ENCODE measurements around the gene WDPCP.

The WDPCP gene

GRCh38 chr2:63604666-63605065 is 16.4 kb upstream of the WDPCP start:
- peaks cover 68% of the 10 kb centered on the region for H3K36me3 ChIP-seq (ENCODE audit: insufficient read depth, insufficient read length, low read length)
- TF ChIP-seq YY1 (IDR thresholded peaks at IDR 0.05; ENCODE audit: insufficient read depth, insufficient read length), result no peak

GRCh38 chr2:63600881-63601460 is 12.7 kb upstream of the WDPCP start:
- Histone ChIP-seq H3K9me3 (ENCODE audit: insufficient read depth, low read length) (no peaks in the 10 kb centered on the region), H3K9ac (ENCODE audit: insufficient read length, low read depth) (no peak overlapping the region), H3K4me3 (ENCODE audit: insufficient read length, low read depth) (no peak overlapping the region), H3K4me1 (ENCODE audit: insufficient read depth, insufficient read length) (no peaks in the 10 kb centered on the region), H3K27me3 (ENCODE audit: insufficient read depth, insufficient read length) (no peaks in the 10 kb centered on the region), H3K36me3 (ENCODE audit: insufficient read depth, insufficient read length, low read length) (peaks cover 83% of the 10 kb centered on the region)
- no peak for TF ChIP-seq YY1 (IDR thresholded peaks at IDR 0.05; ENCODE audit: insufficient read depth, insufficient read length)
- DNase-seq (ENCODE audit: low read depth, low spot score), result no peak

More at GRCh38 chr2:63604666-63605065, 16.4 kb upstream of the WDPCP start:
- no peaks in the 10 kb centered on the region for H3K4me1 ChIP-seq (ENCODE audit: insufficient read depth, insufficient read length)
- no peaks in the 10 kb centered on the region for H3K9me3 ChIP-seq (ENCODE audit: insufficient read depth, low read length)
- no peaks in the 10 kb centered on the region for H3K27me3 ChIP-seq (ENCODE audit: insufficient read depth, insufficient read length)
- H3K4me3 ChIP-seq (ENCODE audit: insufficient read length, low read depth), result no peak overlapping the region
- H3K9ac ChIP-seq (ENCODE audit: insufficient read length, low read depth), result no peak overlapping the region
- DNase-seq (ENCODE audit: low read depth, low spot score), result no peak

GRCh38 chr2:63598981-63599380 is 10.7 kb upstream of the WDPCP start:
- Histone ChIP-seq H3K27me3 (ENCODE audit: insufficient read depth, insufficient read length) (no peaks in the 10 kb centered on the region), H3K9ac (ENCODE audit: insufficient read length, low read depth) (no peak overlapping the region), H3K36me3 (ENCODE audit: insufficient read depth, insufficient read length, low read length) (peaks cover 83% of the 10 kb centered on the region), H3K4me1 (ENCODE audit: insufficient read depth, insufficient read length) (no peaks in the 10 kb centered on the region), H3K4me3 (ENCODE audit: insufficient read length, low read depth) (no peak overlapping the region), H3K9me3 (ENCODE audit: insufficient read depth, low read length) (no peaks in the 10 kb centered on the region)
- DNase-seq (ENCODE audit: low read depth, low spot score), result no peak
- no peak for TF ChIP-seq YY1 (IDR thresholded peaks at IDR 0.05; ENCODE audit: insufficient read depth, insufficient read length)

- Histone ChIP-seq H3K36me3 (ENCODE audit: insufficient read depth, insufficient read length, low read length) (peaks cover 77% of the 10 kb centered on the region), H3K27me3 (ENCODE audit: insufficient read depth, insufficient read length) (no peaks in the 10 kb centered on the region), H3K9ac (ENCODE audit: insufficient read length, low read depth) (no peak overlapping the region), H3K4me1 (ENCODE audit: insufficient read depth, insufficient read length) (no peaks in the 10 kb centered on the region), H3K9me3 (ENCODE audit: insufficient read depth, low read length) (no peaks in the 10 kb centered on the region), H3K4me3 (ENCODE audit: insufficient read length, low read depth) (no peak overlapping the region)
- no peak for TF ChIP-seq SUZ12 (IDR thresholded peaks at IDR 0.05; ENCODE audit: extremely low read depth, insufficient read depth, insufficient read length)
- no peak for TF ChIP-seq YY1 (IDR thresholded peaks at IDR 0.05; ENCODE audit: insufficient read depth, insufficient read length)
- no peak for TF ChIP-seq ZNF274 (IDR thresholded peaks at IDR 0.05; ENCODE audit: low read depth, low read length)
- DNase-seq (ENCODE audit: low read depth, low spot score), result no peak
These were observed 8.2 kb upstream of the WDPCP start for GRCh38 chr2:63596401-63596883.

GRCh38 chr2:63594660-63595059 is 6.4 kb upstream of the WDPCP start:
- H3K36me3 ChIP-seq (ENCODE audit: insufficient read depth, insufficient read length, low read length), result peaks cover 70% of the 10 kb centered on the region
- DNase-seq (ENCODE audit: low read depth, low spot score), result no peak
- no peak overlapping the region for H3K9ac ChIP-seq (ENCODE audit: insufficient read length, low read depth)
- TF ChIP-seq SUZ12 (IDR thresholded peaks at IDR 0.05; ENCODE audit: extremely low read depth, insufficient read depth, insufficient read length) (no peak), ZNF274 (IDR thresholded peaks at IDR 0.05; ENCODE audit: low read depth, low read length) (no peak), YY1 (IDR thresholded peaks at IDR 0.05; ENCODE audit: insufficient read depth, insufficient read length) (no peak)
- H3K27me3 ChIP-seq (ENCODE audit: insufficient read depth, insufficient read length), result no peaks in the 10 kb centered on the region
- no peaks in the 10 kb centered on the region for H3K4me1 ChIP-seq (ENCODE audit: insufficient read depth, insufficient read length)
- no peak overlapping the region for H3K4me3 ChIP-seq (ENCODE audit: insufficient read length, low read depth)
- H3K9me3 ChIP-seq (ENCODE audit: insufficient read depth, low read length), result no peaks in the 10 kb centered on the region

- peaks cover 47% of the 10 kb centered on the region for H3K36me3 ChIP-seq (ENCODE audit: insufficient read depth, insufficient read length, low read length)
- no peak overlapping the region for H3K9ac ChIP-seq (ENCODE audit: insufficient read length, low read depth)
- H3K4me1 ChIP-seq (ENCODE audit: insufficient read depth, insufficient read length), result no peaks in the 10 kb centered on the region
- H3K4me3 ChIP-seq (ENCODE audit: insufficient read length, low read depth), result no peak overlapping the region
- peaks cover 5% of the 10 kb centered on the region for H3K27me3 ChIP-seq (ENCODE audit: insufficient read depth, insufficient read length)
- H3K9me3 ChIP-seq (ENCODE audit: insufficient read depth, low read length), result no peaks in the 10 kb centered on the region
- no peak for TF ChIP-seq YY1 (IDR thresholded peaks at IDR 0.05; ENCODE audit: insufficient read depth, insufficient read length)
- no peak for TF ChIP-seq ZNF274 (IDR thresholded peaks at IDR 0.05; ENCODE audit: low read depth, low read length)
- no peak for TF ChIP-seq SUZ12 (IDR thresholded peaks at IDR 0.05; ENCODE audit: extremely low read depth, insufficient read depth, insufficient read length)
- DNase-seq (ENCODE audit: low read depth, low spot score), result no peak
These were observed 3.4 kb upstream of the WDPCP start for GRCh38 chr2:63591566-63592175.

GRCh38 chr2:63590626-63591408 is 2.5 kb upstream of the WDPCP start:
- Histone ChIP-seq H3K4me3 (ENCODE audit: insufficient read length, low read depth) (no peak overlapping the region), H3K4me1 (ENCODE audit: insufficient read depth, insufficient read length) (no peaks in the 10 kb centered on the region), H3K9ac (ENCODE audit: insufficient read length, low read depth) (no peak overlapping the region), H3K36me3 (ENCODE audit: insufficient read depth, insufficient read length, low read length) (peaks cover 39% of the 10 kb centered on the region), H3K9me3 (ENCODE audit: insufficient read depth, low read length) (no peaks in the 10 kb centered on the region), H3K27me3 (ENCODE audit: insufficient read depth, insufficient read length) (peaks cover 6% of the 10 kb centered on the region)
- no peak for DNase-seq (ENCODE audit: low read depth, low spot score)
- TF ChIP-seq YY1 (IDR thresholded peaks at IDR 0.05; ENCODE audit: insufficient read depth, insufficient read length), result no peak
- TF ChIP-seq ZNF274 (IDR thresholded peaks at IDR 0.05; ENCODE audit: low read depth, low read length), result no peak
- TF ChIP-seq SUZ12 (IDR thresholded peaks at IDR 0.05; ENCODE audit: extremely low read depth, insufficient read depth, insufficient read length), result no peak
